ENCODE measurements around the gene RARS1.

The RARS1 gene

GRCh38 chr5:168467755-168468330 lies 18.4 kb upstream of the RARS1 start:
- no peaks in the 10 kb centered on the region for H3K36me3 Mint-ChIP-seq (ENCODE audit: low read depth)
- H3K27me3 Mint-ChIP-seq: no peaks in the 10 kb centered on the region
- H3K27ac Mint-ChIP-seq: no peak overlapping the region
- no peaks in the 10 kb centered on the region for H3K9me3 Mint-ChIP-seq
- ATAC-seq: no peak
- no peaks in the 10 kb centered on the region for H3K4me1 Mint-ChIP-seq
- DNase-seq: no peak
- H3K4me3 Mint-ChIP-seq: no peak overlapping the region

- no peak overlapping the region for H3K4me3 Mint-ChIP-seq
- no peak for DNase-seq
- no peaks in the 10 kb centered on the region for H3K9me3 Mint-ChIP-seq
These were observed 17.4 kb upstream of the RARS1 start for GRCh38 chr5:168468836-168469235.

GRCh38 chr5:168469816-168470215 lies 16.5 kb upstream of the RARS1 start:
- H3K27ac Mint-ChIP-seq: no peak overlapping the region
- no peaks in the 10 kb centered on the region for H3K9me3 Mint-ChIP-seq
- DNase-seq: no peak
- peaks cover 2% of the 10 kb centered on the region for H3K27me3 Mint-ChIP-seq
- no peak for ATAC-seq
- no peaks in the 10 kb centered on the region for H3K4me1 Mint-ChIP-seq
- no peaks in the 10 kb centered on the region for H3K36me3 Mint-ChIP-seq (ENCODE audit: low read depth)
- H3K4me3 Mint-ChIP-seq: no peak overlapping the region

More at GRCh38 chr5:168468836-168469235, 17.4 kb upstream of the RARS1 start:
- Mint-ChIP-seq H3K4me1 (no peaks in the 10 kb centered on the region), H3K27me3 (peaks cover 2% of the 10 kb centered on the region), H3K27ac (no peak overlapping the region), H3K36me3 (ENCODE audit: low read depth) (no peaks in the 10 kb centered on the region)
- ATAC-seq: no peak

- Mint-ChIP-seq H3K36me3 (ENCODE audit: low read depth) (no peaks in the 10 kb centered on the region), H3K4me3 (no peak overlapping the region), H3K9me3 (no peaks in the 10 kb centered on the region), H3K27ac (no peak overlapping the region), H3K27me3 (peaks cover 2% of the 10 kb centered on the region), H3K4me1 (no peaks in the 10 kb centered on the region)
- DNase-seq (no peak), ATAC-seq (no peak)
These were observed 14.5 kb upstream of the RARS1 start for GRCh38 chr5:168471785-168472184.

- ATAC-seq (no peak), DNase-seq (no peak)
- H3K4me1 Mint-ChIP-seq: no peaks in the 10 kb centered on the region
- H3K36me3 Mint-ChIP-seq (ENCODE audit: low read depth): no peaks in the 10 kb centered on the region
- no peak overlapping the region for H3K4me3 Mint-ChIP-seq
- H3K27ac Mint-ChIP-seq: no peak overlapping the region
- H3K9me3 Mint-ChIP-seq: no peaks in the 10 kb centered on the region
- H3K27me3 Mint-ChIP-seq: peaks cover 2% of the 10 kb centered on the region
These were observed 13.9 kb upstream of the RARS1 start for GRCh38 chr5:168472329-168472728.

- Mint-ChIP-seq H3K9me3 (no peaks in the 10 kb centered on the region), H3K27me3 (peaks cover 6% of the 10 kb centered on the region), H3K27ac (no peak overlapping the region), H3K36me3 (ENCODE audit: low read depth) (no peaks in the 10 kb centered on the region), H3K4me1 (no peaks in the 10 kb centered on the region), H3K4me3 (no peak overlapping the region)
- ATAC-seq: no peak
- no peak for DNase-seq
These were observed 12.0 kb upstream of the RARS1 start for GRCh38 chr5:168474319-168474718.

GRCh38 chr5:168477060-168477459 lies 9.2 kb upstream of the RARS1 start:
- H3K4me1 Mint-ChIP-seq: no peaks in the 10 kb centered on the region
- ATAC-seq (no peak), DNase-seq (no peak)
- H3K36me3 Mint-ChIP-seq (ENCODE audit: low read depth): no peaks in the 10 kb centered on the region
- H3K27me3 Mint-ChIP-seq: peaks cover 6% of the 10 kb centered on the region
- H3K27ac Mint-ChIP-seq: no peak overlapping the region
- no peak overlapping the region for H3K4me3 Mint-ChIP-seq
- H3K9me3 Mint-ChIP-seq: no peaks in the 10 kb centered on the region

- ATAC-seq: no peak
- no peak for DNase-seq
- no peaks in the 10 kb centered on the region for H3K36me3 Mint-ChIP-seq (ENCODE audit: low read depth)
These were observed 7.1 kb upstream of the RARS1 start for GRCh38 chr5:168479166-168479565.

GRCh38 chr5:168480601-168481000 lies 5.7 kb upstream of the RARS1 start:
- H3K27me3 Mint-ChIP-seq: peaks cover 9% of the 10 kb centered on the region
- no peak overlapping the region for H3K27ac Mint-ChIP-seq
- DNase-seq: no peak
- H3K4me1 Mint-ChIP-seq: peaks cover 6% of the 10 kb centered on the region
- no peaks in the 10 kb centered on the region for H3K36me3 Mint-ChIP-seq (ENCODE audit: low read depth)
- H3K4me3 Mint-ChIP-seq: no peak overlapping the region
- no peaks in the 10 kb centered on the region for H3K9me3 Mint-ChIP-seq
- ATAC-seq: no peak

More at GRCh38 chr5:168479166-168479565, 7.1 kb upstream of the RARS1 start:
- Mint-ChIP-seq H3K4me3 (no peak overlapping the region), H3K9me3 (no peaks in the 10 kb centered on the region), H3K4me1 (no peaks in the 10 kb centered on the region), H3K27ac (no peak overlapping the region), H3K27me3 (peaks cover 9% of the 10 kb centered on the region)

- H3K36me3 Mint-ChIP-seq (ENCODE audit: low read depth): no peaks in the 10 kb centered on the region
- ATAC-seq: no peak
- no peaks in the 10 kb centered on the region for H3K9me3 Mint-ChIP-seq
- peaks cover 12% of the 10 kb centered on the region for H3K4me1 Mint-ChIP-seq
- peak overlapping the region; percentile 17 for H3K4me3 Mint-ChIP-seq
- peaks cover 9% of the 10 kb centered on the region for H3K27me3 Mint-ChIP-seq
- no peak overlapping the region for H3K27ac Mint-ChIP-seq
- DNase-seq: no peak
These were observed 4.9 kb upstream of the RARS1 start for GRCh38 chr5:168481330-168481788.

GRCh38 chr5:168482361-168482760 lies 3.9 kb upstream of the RARS1 start:
- no peak overlapping the region for H3K4me3 Mint-ChIP-seq
- H3K9me3 Mint-ChIP-seq: no peaks in the 10 kb centered on the region
- H3K27me3 Mint-ChIP-seq: peaks cover 9% of the 10 kb centered on the region
- DNase-seq (no peak), ATAC-seq (no peak)
- H3K36me3 Mint-ChIP-seq (ENCODE audit: low read depth): no peaks in the 10 kb centered on the region
- H3K27ac Mint-ChIP-seq: no peak overlapping the region
- H3K4me1 Mint-ChIP-seq: peaks cover 16% of the 10 kb centered on the region

GRCh38 chr5:168489059-168489458 lies 2.8 kb downstream of the RARS1 start:
- ATAC-seq (no peak), DNase-seq (no peak)
- peaks cover 35% of the 10 kb centered on the region for H3K4me1 Mint-ChIP-seq
- no peak overlapping the region for H3K27ac Mint-ChIP-seq
- peaks cover 50% of the 10 kb centered on the region for H3K36me3 Mint-ChIP-seq (ENCODE audit: low read depth)
- H3K9me3 Mint-ChIP-seq: no peaks in the 10 kb centered on the region
- H3K4me3 Mint-ChIP-seq: no peak overlapping the region
- H3K27me3 Mint-ChIP-seq: no peaks in the 10 kb centered on the region

GRCh38 chr5:168494057-168494555 lies 7.8 kb downstream of the RARS1 start:
- no peak overlapping the region for H3K4me3 Mint-ChIP-seq
- H3K27ac Mint-ChIP-seq: no peak overlapping the region
- peaks cover 9% of the 10 kb centered on the region for H3K4me1 Mint-ChIP-seq
- H3K9me3 Mint-ChIP-seq: no peaks in the 10 kb centered on the region
- no peak for DNase-seq
- H3K36me3 Mint-ChIP-seq (ENCODE audit: low read depth): peaks cover 72% of the 10 kb centered on the region
- no peaks in the 10 kb centered on the region for H3K27me3 Mint-ChIP-seq
- ATAC-seq: no peak

GRCh38 chr5:168502563-168503237 lies 16.4 kb downstream of the RARS1 start:
- ATAC-seq: no peak
- no peak for DNase-seq
- Mint-ChIP-seq H3K27ac (no peak overlapping the region), H3K4me1 (no peaks in the 10 kb centered on the region), H3K27me3 (no peaks in the 10 kb centered on the region), H3K4me3 (no peak overlapping the region), H3K36me3 (ENCODE audit: low read depth) (peaks cover 49% of the 10 kb centered on the region), H3K9me3 (no peaks in the 10 kb centered on the region)

GRCh38 chr5:168513861-168514428 lies 27.7 kb downstream of the RARS1 start:
- H3K27me3 Mint-ChIP-seq: no peaks in the 10 kb centered on the region
- ATAC-seq: no peak
- H3K27ac Mint-ChIP-seq: no peak overlapping the region
- no peak for DNase-seq
- no peaks in the 10 kb centered on the region for H3K4me1 Mint-ChIP-seq
- H3K4me3 Mint-ChIP-seq: no peak overlapping the region
- H3K36me3 Mint-ChIP-seq (ENCODE audit: low read depth): peaks cover 86% of the 10 kb centered on the region
- peaks cover 26% of the 10 kb centered on the region for H3K9me3 Mint-ChIP-seq
